Loucy (cell line): ENCODE measurements around the gene ACAA1.

Experiments used
- CTCF ChIP-seq: fragments of 200-600 bp; sonication (generic); conservative IDR thresholded peaks from 2 replicates; pipeline ENCODE4 v1.5.1; 2014; ENCODE audit warnings: mild to moderate bottlenecking, antibody characterized with exemption, low read length
- EZH2phosphoT487 ChIP-seq: fragments of 200-600 bp; IDR thresholded peaks from 2 replicates; pipeline ENCODE4 v1.6.1; 2018; ENCODE audit warnings: antibody characterized with exemption, mild to moderate bottlenecking, moderate library complexity, borderline replicate concordance

GRCh38 chr3:38167591-38167990, 30.7 kb upstream of the ACAA1 start:
- TF ChIP-seq CTCF: no peak
- TF ChIP-seq EZH2phosphoT487: no peak
